Inflammatory macrophage treated with lipopolysaccharide for 4 hours (primary cell): ENCODE measurements around the gene LHB.
"Not testable (repeated sequence)": the region's sequence is repeated elsewhere in the genome, so short reads cannot be mapped to it uniquely, and the experiment has no call there.

Source experiments
- DNase-seq: peaks from one replicate; pipeline ENCODE4 v3.0.0-alpha.2; 2020

The LHB gene

DNA sequence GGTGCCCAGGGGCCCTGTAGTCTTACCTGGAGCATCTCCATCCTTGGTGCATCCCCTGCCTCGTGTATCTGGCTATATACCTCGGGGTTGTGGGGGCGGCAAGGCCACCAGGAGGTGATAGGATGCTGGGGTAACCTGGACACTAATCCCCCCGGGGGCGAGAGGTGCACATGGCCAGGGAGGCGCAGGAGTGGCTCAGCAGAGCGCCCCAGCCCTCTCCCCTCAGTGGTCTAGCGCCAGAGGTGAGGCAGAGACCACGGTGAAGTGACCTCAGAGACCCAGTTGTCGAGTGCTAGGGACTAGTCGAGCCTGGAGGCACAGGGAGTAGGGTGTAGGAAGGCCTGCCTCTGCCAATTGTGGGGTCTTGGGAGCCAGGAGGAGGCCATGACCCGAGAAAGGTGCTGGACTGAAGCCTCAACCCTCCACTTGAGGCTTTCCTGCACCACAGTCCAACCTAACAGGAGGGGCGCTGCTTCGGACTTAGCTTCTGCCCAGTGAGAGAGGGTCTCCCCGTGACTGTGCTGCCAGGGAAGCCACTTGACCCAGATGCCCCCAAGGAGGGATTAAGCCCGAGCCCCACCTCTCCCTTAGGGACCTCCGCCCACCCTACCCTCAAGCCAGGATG, at the start of gene LHB:
Gene LHB (minus strand): TSS at position 51 of the 625 bp plus-strand sequence. CDS start 10 bp downstream, at position 41.
- DNase-seq: no peak

DNA sequence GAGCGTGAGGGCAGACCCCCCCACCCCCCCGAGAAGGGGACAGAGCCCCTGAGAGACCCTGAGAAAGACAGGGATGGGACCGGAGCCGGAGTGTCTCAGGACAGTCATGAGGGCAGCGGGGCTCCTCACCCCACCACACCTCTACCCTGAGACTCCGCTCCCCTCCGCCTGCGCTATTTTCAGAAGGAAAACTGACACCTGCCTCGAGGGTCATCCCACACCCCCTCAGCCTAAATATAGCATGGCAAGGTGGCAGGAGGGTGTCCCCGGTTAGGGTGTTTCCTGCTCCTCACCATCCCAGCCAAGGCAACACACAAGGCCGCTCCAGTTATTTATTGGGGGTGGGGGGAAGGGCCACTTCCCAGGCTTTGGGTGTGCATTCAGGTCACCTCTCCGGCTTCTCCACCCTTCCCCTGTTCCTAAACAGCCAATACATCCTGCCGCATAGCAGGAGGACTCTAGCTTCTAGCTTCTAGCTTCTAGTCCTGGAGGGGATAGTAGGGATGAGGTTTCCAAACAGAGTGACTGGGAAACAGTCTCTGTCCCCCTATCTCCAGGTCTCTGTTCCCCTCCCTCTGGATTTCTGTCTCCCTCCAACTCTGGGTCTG, 49.1 kb upstream of the LHB start:
- DNase-seq: no peak

DNA sequence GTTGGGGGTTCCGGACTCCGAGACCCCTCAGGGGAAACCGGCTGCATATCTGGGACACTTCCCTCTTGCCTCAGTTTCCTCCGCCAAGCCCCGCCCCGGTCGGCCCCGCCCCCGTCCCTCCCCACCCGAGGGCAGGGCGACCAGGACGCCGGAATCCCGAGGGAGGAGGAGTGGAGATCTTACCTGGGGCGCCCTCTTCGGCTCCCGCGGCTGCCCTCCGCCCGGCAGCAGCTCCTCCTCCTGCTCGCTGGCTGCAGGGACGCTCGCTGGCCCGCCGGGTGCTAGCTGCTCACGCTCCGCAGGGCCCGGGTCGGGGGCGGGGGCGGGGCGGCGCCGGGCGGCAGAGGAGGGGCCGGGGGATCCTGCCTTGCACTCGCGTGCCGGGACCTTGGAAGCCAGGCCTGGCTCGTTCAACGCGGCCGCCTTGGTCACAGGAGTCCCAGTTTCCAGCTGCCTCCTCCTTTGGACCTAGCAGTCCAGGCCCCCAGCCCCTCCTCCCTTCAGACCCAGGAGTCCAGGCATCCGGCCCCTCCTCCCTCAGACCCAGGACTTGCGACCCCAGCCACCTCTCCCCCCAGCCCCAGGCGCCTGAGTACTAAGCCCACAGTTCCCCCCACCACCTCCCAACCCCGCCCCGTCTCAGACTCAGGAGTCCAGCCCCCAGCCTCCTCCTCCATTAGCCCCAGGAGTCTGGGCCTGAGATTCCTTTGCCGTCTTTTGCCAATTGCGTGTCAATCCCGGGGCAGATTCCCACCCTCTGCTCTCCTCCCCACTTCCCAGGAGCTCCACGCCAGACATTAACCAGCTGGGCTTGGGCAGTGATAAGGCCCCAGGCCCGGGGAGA, 48.1 kb upstream of the LHB start, which contains the start of gene NTF4:
Gene NTF4 (minus strand): TSS at position 51 of the 844 bp plus-strand sequence. CDS start 2,821 bp downstream, outside the sequence.
- DNase-seq: no peak

DNA sequence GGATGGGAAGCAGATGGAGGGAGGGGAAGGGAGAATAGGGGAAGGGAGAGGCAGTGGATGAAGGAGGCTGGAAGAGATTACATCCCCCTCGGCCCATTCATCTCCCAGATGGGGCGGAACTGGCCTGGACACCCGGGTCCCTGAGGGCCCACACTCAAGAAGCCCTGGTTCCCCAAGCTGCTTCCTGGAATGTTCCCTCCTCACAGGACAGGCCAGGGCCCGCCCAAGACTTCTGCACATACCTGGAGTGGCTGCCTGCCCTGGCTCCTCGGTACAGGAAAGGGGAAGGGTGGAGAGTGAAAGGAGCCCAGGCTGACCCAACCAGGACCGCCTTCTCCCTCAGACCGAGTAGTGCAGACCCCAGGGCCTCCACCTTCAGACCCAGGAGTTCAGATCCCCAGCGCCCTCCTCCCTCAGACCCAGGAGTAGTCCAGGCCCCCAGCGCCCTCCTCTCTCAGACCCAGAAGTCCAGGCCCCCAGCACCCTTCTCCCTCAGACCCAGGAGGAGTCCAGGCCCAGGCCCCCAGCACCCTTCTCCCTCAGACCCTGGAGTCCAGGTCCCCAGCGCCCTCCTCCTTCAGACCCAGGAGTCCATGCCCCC, 47.2 kb upstream of the LHB start:
- DNase-seq: no peak

DNA sequence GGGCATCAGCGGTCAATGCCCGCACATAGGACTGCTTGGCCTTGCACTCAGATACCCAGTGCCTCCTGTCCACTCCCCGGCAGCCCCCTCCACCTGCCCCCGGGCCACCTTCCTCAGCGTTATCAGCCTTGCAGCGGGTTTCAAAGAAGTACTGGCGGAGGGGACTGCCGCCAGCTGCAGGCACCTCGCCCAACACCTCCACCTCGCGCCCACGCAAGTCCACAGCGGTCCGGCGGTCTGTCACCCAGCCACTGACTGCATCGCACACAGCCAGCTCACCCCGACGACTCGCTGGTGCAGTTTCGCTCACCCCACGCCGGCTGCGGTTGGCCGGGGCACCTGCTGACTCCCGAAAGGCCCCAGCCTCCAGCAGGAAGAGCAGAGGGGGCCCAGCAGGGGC, 44.6 kb upstream of the LHB start:
- no peak for DNase-seq

DNA sequence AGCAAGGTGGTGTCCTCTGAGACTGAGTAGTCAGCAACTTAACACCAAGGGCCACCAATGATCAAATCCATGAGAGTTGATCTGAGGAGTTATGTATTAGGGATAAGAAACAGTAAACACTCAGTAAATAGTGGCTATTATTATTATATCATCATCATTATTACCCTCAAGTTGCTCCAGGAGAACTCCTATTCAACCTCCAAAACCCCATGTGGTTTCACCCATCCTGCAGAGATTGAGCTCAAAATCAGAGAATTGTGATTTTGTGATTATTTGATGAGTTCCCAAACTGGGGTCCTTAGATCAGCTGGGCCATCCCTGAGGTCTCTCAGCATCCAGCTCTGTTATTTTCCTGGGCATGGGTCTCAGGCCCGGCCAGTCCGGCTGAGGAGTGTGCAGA, 44.1 kb upstream of the LHB start:
- DNase-seq: no peak

DNA sequence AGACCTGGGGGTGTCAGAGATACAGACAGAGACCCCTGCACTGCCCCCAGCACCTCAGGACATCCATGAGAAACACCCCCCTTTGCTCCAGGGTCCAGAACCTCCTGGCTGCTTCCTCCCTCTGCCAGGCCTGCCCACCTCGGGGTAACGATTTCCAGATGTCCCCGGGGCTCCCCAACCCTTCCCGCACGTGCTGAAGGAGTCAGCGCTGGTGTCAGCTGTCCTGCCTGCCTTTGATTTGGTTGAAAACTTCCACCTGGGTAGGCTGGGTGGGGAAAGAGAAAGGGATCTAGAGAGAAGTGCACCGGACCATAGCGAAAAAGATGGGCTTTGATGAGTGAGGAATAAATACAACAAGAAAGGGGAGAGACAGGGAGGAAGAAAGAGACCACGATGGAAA, 42.2 kb upstream of the LHB start:
- no peak for DNase-seq

DNA sequence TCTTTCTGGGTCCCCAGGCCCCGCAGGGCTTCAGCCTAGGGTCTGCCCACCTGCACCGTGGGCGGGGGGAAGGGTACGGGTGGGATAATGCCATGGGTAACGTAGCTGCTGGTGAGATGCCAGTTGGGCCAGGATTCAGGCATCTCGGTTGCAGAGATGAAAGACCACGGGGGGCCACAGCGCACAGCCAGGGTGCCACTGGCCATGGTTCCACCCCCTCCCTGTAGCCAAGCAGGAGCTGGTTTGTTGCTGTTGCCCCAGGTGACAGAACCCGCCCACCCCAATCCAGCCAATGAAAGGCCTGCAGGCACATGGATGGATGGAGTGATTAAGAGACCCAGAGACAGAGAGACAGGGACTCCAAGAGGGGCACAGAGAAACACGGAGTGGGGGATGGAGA, 41.7 kb upstream of the LHB start:
- no peak for DNase-seq

DNA sequence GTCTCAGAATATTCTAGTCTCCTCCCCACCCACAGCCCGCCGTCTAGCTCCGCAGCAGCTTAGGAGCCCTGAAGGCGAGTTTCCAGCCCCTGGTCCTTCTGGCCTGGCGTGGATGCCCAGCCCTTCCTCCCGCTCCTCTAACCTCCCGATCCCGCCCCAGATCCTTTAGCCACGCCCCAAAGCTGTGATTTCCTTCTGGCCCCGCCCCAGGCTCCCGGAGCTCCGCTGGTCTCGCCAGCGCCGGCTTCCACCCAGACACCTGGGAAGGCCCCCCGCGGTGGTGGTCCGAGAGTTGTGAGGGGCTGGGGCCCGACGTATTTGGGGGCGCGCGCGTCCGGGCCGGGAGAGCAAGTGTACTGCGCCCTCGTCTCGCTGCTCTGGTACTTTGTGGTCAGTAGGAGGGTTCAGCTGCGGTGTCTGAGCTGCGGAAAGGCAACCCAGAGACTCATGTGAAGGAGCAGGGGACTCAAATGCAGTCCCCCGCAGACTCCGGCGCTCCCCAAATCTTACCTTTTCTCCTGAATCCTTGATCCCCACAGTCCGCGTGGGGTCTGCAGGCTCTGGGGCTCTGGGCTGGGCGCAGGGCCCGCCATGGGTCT, 40.8 kb upstream of the LHB start, which contains the start of gene CGB7:
Gene CGB7 (minus strand): TSS at position 114 of the 599 bp plus-strand sequence. CDS start 2,374 bp downstream, outside the sequence.
- DNase-seq: peak; percentile 39

DNA sequence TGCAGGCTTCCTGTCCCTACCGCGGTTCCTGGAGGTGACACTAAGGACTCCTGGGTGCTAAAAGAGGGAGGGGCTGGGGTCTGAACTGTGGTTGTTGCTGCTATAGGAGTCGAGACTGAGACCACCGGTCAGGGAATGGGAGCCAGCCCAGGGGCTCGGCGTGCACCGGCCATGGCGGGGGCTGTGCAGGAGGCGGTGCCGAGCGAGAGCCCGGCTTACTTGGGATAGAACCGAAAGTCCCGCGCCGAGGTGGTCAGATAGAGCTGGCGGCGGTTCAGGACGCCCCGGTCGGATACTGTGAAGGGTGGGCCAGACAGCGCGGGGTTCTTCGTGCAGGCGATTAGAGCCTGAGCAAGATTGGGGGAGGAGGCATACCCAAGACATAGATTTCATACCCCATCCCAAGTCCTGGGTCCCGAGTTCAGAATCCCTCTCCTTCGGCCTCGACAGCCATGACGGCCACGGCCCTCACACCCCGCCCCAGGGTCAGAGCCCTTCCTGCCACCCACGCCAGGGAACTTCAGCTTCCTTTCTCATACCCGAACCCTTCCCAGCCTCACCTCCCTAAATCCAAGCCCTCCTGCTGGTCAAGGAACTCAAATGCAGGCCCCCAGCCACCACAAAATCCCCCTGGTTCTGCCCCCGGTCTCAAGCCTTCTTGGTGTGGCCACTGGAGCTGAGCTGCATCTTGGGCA, 40.2 kb upstream of the LHB start:
- not testable (repeated sequence) for DNase-seq

DNA sequence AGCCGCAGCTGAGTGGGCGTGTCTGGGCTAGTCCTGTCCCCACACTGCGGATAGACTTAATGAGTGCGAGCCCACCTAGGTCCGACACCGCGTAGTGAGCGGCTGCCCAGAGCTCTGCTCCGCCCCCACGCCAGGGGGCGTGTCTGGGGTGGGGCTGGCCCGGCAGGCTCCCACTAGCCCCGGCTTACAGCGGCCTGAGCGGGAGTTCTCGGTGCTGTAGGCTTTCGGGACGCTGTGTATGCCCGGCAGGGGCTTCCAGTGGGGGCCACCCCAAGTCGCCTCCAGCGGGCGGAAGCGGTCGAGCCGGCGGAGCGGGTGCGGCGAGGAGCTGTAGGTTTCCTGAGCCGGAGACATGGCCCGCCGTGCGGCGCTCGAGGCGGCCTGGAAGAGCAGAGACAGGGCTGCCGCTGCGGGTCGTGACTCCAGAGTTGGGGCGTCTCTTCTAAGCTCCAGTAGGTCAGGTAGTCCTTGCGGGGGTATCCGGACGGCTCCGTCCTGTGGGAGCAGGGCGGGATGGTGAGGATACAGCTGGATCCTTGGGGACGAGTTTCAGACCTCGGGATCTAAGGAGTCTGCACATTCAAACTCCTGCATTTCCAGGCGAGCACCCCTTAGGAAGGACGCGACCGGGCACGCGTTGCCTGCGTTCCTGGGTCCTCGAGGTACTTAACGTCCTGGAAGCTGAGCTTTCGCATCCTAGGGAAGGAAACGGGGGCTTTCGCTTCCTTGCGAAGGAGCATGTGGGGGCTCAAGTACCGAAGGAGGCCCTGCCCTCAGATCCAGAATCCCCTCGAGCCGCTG, 39.4 kb upstream of the LHB start:
- peak; percentile 30 for DNase-seq

DNA sequence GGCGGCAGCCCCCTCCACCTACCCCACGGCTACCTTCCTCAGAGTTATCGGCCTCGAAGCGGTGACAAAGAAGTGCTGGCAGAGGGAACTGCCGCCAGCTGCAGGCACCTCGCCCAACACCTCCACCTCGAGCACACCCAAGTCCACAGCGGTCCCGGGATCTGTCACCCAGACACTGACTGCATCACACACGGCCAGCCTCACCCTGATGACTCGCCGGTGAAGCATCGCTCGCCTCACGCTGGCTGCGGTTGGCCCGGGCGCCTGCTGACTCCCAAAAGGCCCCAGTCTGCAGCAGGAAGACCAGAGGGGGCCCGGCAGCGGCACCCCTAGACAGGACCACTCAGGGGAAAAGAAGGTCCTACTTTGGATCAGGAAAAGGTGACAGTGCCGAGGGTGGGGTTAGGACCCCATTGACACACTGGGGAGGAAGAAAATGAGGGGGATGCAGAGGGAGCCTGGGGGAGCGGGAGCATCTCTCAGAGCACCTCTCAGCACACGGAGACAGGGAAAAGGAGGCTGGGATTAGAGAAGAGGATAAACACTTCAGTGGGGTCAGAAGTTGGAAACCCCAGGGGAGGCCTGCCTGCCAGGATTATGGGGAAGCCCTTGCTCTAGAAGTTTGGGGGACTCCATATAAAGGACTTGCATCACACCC, 33.6 kb upstream of the LHB start:
- DNase-seq: not testable (repeated sequence)

DNA sequence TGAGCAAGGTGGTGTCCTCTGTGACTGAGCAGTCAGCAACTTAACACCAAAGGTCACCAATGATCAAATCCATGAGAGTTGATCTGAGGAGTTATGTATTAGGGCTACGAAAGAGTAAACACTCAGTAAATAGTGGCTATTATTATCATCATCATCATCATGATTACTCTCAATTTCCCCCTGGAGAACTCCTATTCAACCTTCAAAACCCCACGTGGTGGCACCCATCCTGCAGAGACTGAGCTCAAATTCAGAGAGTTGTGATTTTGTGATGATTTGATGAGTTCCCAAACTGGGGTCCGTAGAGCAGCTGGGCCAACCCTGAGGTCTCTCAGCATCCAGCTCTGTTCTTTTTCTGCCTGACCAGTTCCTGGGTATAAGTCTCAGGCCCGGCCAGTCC, 32.9 kb upstream of the LHB start:
- not testable (repeated sequence) for DNase-seq

DNA sequence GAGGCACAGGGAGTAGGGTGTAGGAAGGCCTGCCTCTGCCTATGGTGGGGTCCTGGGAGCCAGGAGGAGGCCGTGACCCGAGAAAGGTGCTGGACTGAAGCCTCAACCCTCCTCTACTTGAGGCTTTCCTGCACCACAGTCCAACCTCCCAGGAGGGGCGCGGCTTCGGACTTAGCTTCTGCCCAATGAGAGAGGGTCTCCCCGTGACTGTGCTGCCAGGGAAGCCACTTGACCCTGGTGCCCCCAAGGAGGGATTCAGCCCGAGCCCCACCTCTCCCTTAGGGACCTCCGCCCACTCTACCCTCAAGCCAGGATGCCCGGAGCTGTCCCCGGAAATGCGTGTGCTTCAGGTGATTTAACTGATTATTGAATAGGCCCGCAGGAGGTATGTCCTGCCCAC, 32.1 kb upstream of the LHB start, which contains the start of gene CGB8:
Gene CGB8 (minus strand): TSS at position 101 of the 400 bp plus-strand sequence. CDS start 372 bp downstream, outside the sequence.
- DNase-seq: not testable (repeated sequence)

DNA sequence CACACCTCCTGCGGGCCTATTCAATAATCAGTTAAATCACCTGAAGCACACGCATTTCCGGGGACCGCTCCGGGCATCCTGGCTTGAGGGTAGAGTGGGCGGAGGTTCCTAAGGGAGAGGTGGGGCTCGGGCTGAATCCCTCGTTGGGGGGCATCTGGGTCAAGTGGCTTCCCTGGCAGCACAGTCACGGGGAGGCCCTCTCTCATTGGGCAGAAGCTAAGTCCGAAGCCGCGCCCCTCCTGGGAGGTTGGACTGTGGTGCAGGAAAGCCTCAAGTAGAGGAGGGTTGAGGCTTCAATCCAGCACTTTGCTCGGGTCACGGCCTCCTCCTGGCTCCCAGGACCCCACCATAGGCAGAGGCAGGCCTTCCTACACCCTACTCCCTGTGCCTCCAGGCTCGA, 26.7 kb upstream of the LHB start, which contains the start of gene CGB5:
Gene CGB5 (plus strand): TSS at position 301 of the 400 bp plus-strand sequence. CDS start 362 bp downstream, outside the sequence.
- DNase-seq: not testable (repeated sequence)

DNA sequence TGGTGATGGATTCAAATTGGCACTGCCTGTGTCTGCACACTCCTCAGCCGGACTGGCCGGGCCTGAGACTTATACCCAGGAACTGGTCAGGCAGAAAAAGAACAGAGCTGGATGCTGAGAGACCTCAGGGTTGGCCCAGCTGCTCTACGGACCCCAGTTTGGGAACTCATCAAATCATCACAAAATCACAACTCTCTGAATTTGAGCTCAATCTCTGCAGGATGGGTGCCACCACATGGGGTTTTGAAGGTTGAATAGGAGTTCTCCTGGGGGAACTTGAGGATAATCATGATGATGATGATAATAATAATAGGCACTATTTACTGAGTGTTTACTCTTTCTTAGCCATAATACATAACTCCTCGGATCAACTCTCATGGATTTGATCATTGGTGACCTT, 25.8 kb upstream of the LHB start:
- DNase-seq: not testable (repeated sequence)

DNA sequence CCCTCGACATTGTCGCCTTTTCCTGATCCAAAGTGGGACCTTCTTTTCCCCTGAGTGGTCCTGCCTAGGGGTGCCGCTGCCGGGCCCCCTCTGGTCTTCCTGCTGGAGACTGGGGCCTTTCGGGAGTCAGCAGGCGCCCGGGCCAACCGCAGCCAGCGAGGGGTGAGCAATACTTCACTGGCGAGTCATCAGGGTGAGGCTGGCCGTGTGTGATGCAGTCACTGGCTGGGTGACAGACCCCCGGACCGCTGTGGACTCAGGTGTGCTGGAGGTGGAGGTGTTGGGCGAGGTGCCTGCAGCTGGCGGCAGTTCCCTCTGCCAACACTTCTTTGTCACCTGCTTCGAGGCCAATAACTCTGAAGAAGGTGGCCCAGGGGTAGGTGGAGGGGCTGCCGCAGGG, 25.3 kb upstream of the LHB start:
- DNase-seq: no peak

DNA sequence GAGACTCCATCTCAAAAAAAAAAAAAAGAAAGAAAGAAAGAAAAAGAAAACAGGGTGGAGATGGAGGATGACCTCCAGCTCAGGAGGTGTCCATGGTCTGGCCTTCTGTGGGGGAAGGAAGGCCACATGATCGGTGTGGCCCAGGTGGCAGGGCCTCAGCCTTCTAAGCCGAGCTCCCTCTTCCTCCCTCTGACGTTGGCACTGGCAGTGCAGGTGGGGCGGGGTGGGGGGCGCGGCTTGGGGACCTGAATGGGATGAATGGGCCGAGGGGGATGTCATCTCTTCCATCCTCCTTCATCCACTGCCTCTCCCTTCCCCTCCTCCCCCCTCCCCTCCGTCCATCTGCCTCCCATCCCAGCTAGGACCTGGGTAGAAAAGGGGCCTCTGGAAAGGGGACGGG, 22.8 kb upstream of the LHB start:
- DNase-seq: not testable (repeated sequence)

DNA sequence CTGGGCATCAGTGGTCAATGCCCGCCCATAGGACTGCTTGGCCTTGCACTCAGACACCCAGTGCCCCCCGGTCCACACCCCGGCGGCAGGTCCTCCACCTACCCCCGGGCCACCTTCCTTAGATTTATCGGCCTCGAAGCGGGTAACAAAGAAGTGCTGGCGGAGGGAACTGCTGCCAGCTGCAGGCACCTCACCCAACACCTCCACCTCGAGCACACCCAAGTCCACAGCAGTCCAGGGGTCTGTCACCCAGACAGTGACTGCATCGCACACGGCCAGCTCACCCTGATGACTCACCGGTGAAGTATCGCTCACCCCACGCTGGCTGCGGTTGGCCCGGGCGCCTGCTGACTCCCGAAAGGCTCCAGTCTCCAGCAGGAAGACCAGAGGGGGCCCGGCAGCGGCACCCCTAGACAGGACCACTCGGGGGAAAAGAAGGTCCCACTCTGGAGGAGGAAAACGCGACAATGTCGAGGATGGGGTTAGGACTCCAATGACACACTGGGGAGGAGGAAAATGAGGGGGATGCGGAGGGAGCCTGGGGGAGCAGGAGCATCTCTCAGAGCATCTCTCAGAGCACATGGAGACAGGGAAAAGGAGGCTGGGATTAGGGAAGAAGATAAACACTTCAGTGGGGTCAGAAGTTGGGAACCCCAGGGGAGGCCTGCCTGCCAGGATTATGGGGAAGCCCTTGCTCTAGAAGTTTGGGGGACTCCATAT, 21.8 kb upstream of the LHB start:
- not testable (repeated sequence) for DNase-seq

DNA sequence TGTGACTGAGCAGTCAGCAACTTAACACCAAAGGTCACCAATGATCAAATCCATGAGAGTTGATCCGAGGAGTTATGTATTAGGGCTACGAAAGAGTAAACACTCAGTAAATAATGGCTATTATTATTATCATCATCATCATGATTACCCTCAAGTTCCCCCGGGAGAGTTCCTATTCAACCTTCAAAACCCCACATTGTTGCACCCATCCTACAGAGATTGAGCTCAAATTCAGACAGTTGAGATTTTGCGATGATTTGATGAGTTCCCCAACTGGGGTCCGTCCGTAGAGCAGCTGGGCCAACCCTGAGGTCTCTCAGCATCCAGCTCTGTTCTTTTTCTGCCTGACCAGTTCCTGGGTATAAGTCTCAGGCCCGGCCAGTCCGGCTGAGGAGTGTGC, 21.2 kb upstream of the LHB start:
- not testable (repeated sequence) for DNase-seq
